ENCODE measurements around the gene DCDC1. TPM values are rescaled to one million over a fixed set of nuclear protein-coding genes. Genes with fewer than 3 reads are reported as not detected.

The DCDC1 gene
- total and polyA plus RNA-seq, 2 donors from 2014 or later = 0.39 to 6.6 TPM

GRCh38 chr11:31107649-31108048 is 261.9 kb downstream of the DCDC1 start:
- no peak overlapping the region for H3K27ac ChIP-seq (ENCODE audit: low read depth in 2 of 2, low read length in 2 of 2)
- no peaks in the 10 kb centered on the region for H3K9me3 ChIP-seq (ENCODE audit: control insufficient read depth in 2 of 3, insufficient read depth in 1 of 3, low read length in 3 of 3)
- no peak overlapping the region for H3K4me3 ChIP-seq (ENCODE audit: low read length in 3 of 3)
- FAIRE-seq (no peak), DNase-seq (no peak)
- H3K9ac ChIP-seq (ENCODE audit: low read length in 3 of 3) = no peak overlapping the region
- no peaks in the 10 kb centered on the region for H3K27me3 ChIP-seq (ENCODE audit: control insufficient read depth, insufficient read depth, low read length)
- TF ChIP-seq CTCF (IDR thresholded peaks at IDR 0.05; ENCODE audit: borderline replicate concordance, extremely low read depth, insufficient read depth) = no peak
- H3K4me1 ChIP-seq (ENCODE audit: control insufficient read depth in 2 of 3, insufficient read depth in 2 of 3, low read depth in 1 of 3, low read length in 3 of 3) = no peaks in the 10 kb centered on the region
- no peaks in the 10 kb centered on the region for H3K36me3 ChIP-seq (ENCODE audit: control insufficient read depth in 2 of 3, insufficient read depth in 3 of 3, low read length in 3 of 3)
- intact Hi-C loops (cut with DNase I) = no loop called here

DNA sequence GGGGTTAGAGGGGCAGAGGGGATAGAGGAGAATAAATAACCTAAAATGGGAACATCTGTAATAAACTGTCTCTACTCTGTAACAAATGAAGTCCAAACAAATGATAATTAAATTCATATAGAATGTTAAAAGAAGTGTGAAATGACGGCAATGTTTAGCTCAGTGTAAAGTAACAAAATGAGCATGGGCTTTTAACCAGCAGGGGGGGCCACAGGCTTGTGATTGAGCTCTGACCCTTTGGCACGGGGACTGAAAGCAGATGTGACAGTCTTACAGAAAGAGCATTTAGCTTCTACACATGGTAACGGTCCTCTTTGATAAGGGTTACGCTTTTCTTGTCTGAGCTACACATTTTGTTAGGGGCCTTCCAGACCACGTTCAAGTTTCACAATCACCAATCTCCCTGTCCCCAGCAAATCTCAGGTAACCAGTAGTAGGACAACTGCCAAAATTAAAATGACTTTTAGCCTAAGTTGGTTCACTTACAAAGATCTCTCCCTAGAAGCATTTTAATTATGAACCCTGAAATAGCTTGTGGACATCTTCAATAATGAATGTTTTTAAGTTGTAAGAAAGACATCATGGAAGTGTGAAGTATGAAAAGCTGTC is 262.5 kb downstream of the DCDC1 start:
- no peaks in the 10 kb centered on the region for H3K4me1 ChIP-seq (ENCODE audit: control insufficient read depth in 2 of 3, insufficient read depth in 2 of 3, low read depth in 1 of 3, low read length in 3 of 3)
- H3K36me3 ChIP-seq (ENCODE audit: control insufficient read depth in 2 of 3, insufficient read depth in 3 of 3, low read length in 3 of 3) = no peaks in the 10 kb centered on the region
- DNase-seq (peak in 4 of 5 donors; percentile 60 to 78 (median 70)), FAIRE-seq (peak; percentile 33)
- H3K27ac ChIP-seq (ENCODE audit: low read depth in 2 of 2, low read length in 2 of 2) = no peak overlapping the region
- no peak overlapping the region for H3K4me3 ChIP-seq (ENCODE audit: low read length in 3 of 3)
- no peak overlapping the region for H3K9ac ChIP-seq (ENCODE audit: low read length in 3 of 3)
- TF ChIP-seq CTCF (IDR thresholded peaks at IDR 0.05; ENCODE audit: borderline replicate concordance, extremely low read depth, insufficient read depth) = peak; percentile 58
- intact Hi-C loops (cut with DNase I) = no loop called here
- no peaks in the 10 kb centered on the region for H3K27me3 ChIP-seq (ENCODE audit: control insufficient read depth, insufficient read depth, low read length)
- no peaks in the 10 kb centered on the region for H3K9me3 ChIP-seq (ENCODE audit: control insufficient read depth in 2 of 3, insufficient read depth in 1 of 3, low read length in 3 of 3)

GRCh38 chr11:31106326-31106725 is 263.2 kb downstream of the DCDC1 start:
- no peak for TF ChIP-seq CTCF (IDR thresholded peaks at IDR 0.05; ENCODE audit: borderline replicate concordance, extremely low read depth, insufficient read depth)
- Histone ChIP-seq H3K9me3 (ENCODE audit: control insufficient read depth in 2 of 3, insufficient read depth in 1 of 3, low read length in 3 of 3) (no peaks in the 10 kb centered on the region), H3K27me3 (ENCODE audit: control insufficient read depth, insufficient read depth, low read length) (no peaks in the 10 kb centered on the region), H3K36me3 (ENCODE audit: control insufficient read depth in 2 of 3, insufficient read depth in 3 of 3, low read length in 3 of 3) (no peaks in the 10 kb centered on the region), H3K27ac (ENCODE audit: low read depth in 2 of 2, low read length in 2 of 2) (no peak overlapping the region), H3K4me3 (ENCODE audit: low read length in 3 of 3) (no peak overlapping the region), H3K4me1 (ENCODE audit: control insufficient read depth in 2 of 3, insufficient read depth in 2 of 3, low read depth in 1 of 3, low read length in 3 of 3) (no peaks in the 10 kb centered on the region), H3K9ac (ENCODE audit: low read length in 3 of 3) (no peak overlapping the region)
- FAIRE-seq = no peak
- intact Hi-C loops (cut with DNase I) = no loop called here
- DNase-seq = no peak

- intact Hi-C loops (cut with DNase I) = no loop called here
- H3K27ac ChIP-seq (ENCODE audit: low read depth in 2 of 2, low read length in 2 of 2) = no peak overlapping the region
- TF ChIP-seq CTCF (IDR thresholded peaks at IDR 0.05; ENCODE audit: borderline replicate concordance, extremely low read depth, insufficient read depth) = no peak
These were observed 266.7 kb downstream of the DCDC1 start for GRCh38 chr11:31102875-31103274.

More at GRCh38 chr11:31102875-31103274, 266.7 kb downstream of the DCDC1 start:
- Histone ChIP-seq H3K36me3 (ENCODE audit: control insufficient read depth in 2 of 3, insufficient read depth in 3 of 3, low read length in 3 of 3) (no peaks in the 10 kb centered on the region), H3K4me3 (ENCODE audit: low read length in 3 of 3) (no peak overlapping the region), H3K9me3 (ENCODE audit: control insufficient read depth in 2 of 3, insufficient read depth in 1 of 3, low read length in 3 of 3) (no peaks in the 10 kb centered on the region), H3K4me1 (ENCODE audit: control insufficient read depth in 2 of 3, insufficient read depth in 2 of 3, low read depth in 1 of 3, low read length in 3 of 3) (no peaks in the 10 kb centered on the region), H3K27me3 (ENCODE audit: control insufficient read depth, insufficient read depth, low read length) (no peaks in the 10 kb centered on the region), H3K9ac (ENCODE audit: low read length in 3 of 3) (no peak overlapping the region)
- DNase-seq = no peak
- FAIRE-seq = no peak

All from kidney (tissue), 14 donors.